Stimulated activated CD8-positive, alpha-beta memory T cell treated with anti-CD3 and anti-CD28 coated beads, Interleukin-15, amount 100 ng/mL, for 4 hours (primary cell): ENCODE results near the gene RHOBTB1.
"Not testable (repeated sequence)": the region's sequence is repeated elsewhere in the genome, so short reads cannot be mapped to it uniquely, and the experiment has no call there.

Experiments used
- DNase-seq, 2 donors: peaks; one replicate each; pipeline ENCODE4 v3.0.0-alpha.2; 2020; ENCODE audit warnings: low read depth in 2 of 2

The RHOBTB1 gene, protein sequence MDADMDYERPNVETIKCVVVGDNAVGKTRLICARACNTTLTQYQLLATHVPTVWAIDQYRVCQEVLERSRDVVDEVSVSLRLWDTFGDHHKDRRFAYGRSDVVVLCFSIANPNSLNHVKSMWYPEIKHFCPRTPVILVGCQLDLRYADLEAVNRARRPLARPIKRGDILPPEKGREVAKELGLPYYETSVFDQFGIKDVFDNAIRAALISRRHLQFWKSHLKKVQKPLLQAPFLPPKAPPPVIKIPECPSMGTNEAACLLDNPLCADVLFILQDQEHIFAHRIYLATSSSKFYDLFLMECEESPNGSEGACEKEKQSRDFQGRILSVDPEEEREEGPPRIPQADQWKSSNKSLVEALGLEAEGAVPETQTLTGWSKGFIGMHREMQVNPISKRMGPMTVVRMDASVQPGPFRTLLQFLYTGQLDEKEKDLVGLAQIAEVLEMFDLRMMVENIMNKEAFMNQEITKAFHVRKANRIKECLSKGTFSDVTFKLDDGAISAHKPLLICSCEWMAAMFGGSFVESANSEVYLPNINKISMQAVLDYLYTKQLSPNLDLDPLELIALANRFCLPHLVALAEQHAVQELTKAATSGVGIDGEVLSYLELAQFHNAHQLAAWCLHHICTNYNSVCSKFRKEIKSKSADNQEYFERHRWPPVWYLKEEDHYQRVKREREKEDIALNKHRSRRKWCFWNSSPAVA

DNA sequence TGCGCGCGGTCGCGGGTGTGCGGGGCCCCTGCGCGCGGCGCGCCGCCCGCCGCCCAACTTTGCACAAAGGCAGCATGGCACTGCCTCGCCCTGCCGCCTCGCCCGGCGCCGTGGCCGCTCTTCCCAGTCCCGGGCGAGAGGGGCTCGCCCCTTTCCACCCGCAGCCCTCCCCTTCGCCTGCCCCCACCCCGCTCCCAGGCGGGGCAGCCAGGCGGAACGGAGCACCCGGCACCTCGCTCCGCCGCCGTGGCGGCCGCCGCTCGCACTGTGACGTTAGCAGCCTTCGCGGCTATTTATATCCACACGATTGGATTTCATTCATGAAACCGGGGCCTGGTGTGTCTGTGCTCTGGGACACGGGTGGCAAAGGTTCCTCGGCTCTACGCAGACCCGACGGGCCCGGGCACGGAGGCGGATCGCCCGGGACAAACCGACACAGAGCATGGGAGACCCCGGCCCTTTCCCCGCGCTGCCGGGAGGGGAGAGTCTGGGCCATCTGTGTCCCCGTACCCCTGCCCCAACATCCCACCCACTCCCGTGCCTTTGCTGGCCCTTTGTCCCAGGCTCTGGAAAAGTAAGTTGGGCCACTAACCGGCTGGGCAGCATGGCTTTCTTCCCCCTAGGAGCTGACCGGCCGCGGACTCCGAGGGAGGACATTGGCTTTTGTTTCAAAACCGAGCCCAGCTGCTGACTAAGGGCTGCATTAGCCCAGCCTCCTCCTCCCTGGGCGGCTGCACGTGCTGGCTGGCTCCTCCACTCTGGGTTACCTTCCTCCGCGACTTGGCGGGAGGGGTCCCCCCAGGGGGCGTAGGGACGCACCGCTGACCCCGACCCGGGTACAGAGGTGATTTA, at the start of gene RHOBTB1:
RHOBTB1 (minus strand) TSS at position 128 of the 852 bp plus-strand sequence. CDS start 32,643 bp downstream, outside the sequence.
- DNase-seq, result no peak

DNA sequence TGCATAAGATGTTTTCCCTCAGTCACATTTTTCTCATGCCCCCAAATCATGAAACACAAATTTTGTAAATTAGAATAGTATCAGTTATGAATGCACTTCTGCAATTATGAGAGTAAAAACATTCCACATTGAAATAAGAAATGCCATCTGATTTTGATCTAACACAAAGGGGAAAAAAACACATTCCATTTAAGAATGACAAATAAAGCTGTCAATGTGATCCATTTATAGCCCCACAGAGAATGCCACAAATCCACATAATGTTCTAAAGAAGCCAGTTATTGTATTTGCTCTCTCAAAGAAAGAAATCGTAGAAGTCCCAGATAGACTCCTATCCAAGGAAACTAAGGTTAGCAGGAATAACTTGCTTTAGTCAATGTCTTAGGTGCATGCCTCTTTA, 48.7 kb upstream of the RHOBTB1 start:
- no peak for DNase-seq

DNA sequence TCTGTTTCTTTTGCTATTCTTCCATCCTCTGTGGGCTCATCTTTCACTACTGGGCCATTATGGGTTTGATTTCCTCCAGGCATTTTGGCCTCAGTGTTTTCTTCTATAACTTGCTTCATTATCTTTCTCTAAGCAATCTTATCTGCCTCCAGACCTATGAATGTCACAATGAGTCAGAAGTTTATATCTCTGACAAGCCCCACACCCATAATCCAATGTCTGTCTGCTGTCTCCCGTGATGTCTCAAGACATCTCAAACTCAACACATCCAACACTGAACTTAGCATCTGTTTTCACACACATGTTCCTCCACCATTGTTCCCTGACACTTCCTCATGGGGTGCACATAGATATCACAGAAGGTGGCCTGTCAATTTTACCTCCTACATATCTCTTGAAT, 46.7 kb upstream of the RHOBTB1 start:
- no peak for DNase-seq

DNA sequence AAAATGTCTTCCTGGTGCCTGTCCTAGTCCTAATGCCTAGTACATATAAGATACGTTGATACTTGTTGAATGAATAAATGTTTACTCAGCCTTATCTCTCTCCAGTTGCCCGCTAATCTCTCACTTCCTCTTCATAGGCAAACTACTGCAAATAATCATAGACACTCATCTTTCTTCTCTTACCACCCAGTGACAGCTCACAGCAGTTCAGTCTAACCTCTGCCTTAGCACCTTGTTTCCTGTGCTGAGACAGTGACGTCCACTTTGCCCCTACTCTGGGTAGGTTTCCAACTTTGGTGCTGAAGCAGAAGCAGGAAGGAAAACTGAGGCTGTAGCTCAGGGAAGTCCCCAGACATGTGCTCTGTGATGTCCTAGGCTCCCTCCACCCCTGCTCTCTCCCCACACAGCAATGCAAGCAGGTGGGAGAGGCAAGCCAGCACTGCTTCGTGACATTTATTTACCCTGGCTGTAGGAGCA, 45.5 kb upstream of the RHOBTB1 start:
- DNase-seq, result no peak

DNA sequence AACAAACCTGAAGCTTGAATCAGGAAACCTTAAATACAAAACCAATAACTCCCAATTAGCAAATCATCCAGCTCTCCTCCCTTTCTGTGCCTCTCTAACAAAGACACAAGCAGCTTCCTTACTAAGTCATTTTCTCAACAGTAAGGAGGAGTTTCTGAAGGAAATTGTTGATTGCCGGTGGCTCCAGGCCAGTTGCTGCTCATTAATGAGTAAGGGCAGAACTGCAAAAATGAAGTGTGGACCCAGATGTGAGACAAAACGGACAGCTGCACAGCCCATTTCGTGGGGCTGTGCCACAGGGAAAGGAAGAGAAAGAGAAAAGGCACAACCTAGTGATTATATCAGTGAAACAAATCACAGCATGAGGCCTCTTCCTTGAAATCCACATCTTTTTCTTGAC, 42.8 kb upstream of the RHOBTB1 start:
- DNase-seq, result no peak

DNA sequence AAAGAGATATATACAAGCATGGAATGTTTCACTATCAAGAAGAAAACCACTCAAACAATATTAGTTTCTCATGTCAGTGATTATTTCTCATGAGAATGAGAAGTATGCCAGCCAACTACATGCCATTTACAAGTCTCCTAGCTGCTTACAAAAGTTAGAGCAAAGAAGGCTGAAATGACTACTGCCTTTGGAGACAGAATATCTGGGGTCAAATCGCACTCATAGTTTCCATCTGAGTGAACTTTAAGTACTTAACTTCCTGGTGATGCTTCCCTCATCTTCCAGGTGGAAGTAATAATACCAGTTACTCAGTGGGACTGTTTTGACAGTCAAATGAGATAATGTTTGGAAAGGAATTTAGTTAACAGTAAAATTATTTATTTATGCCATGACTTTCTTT, 42.0 kb upstream of the RHOBTB1 start:
- DNase-seq, result no peak

DNA sequence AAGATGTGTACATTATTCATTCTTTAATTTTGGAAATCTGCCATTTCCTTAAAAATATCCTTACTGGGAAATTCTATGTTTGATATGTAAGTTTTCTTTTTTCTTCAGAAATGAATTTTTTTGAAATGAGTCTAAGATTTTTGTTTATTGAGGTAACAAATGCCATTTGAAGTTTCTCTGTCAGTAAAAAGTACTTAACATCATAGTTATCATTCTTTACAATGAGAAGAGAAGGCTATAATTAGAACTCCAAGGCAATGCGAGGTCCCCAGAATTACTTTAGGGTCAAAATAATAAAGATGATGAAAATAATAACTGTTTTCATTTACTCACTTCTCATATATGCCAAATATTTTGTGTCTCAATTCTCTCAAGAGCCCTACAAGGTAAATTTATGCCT, 37.0 kb upstream of the RHOBTB1 start:
- no peak for DNase-seq

DNA sequence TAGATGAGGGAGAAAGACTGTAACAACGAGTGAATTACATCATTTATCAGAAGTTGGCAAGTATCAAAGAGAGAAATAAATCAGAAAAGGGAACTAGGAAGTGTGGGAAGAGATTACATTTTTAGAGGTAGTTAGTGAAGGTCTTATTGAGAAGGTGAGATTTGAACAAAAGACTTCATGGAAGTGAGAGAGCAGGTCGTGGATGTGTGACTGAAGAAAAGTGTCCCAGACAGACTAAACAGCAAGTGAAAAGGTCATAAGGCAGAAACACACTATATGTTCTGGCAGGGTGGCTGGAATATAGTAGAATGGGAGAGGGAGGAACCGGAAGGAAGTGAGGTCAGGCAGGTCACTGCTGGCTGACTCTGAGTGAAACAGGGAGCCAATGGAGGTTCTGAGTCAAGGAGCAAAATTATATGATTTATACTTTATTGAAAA, 35.7 kb upstream of the RHOBTB1 start:
- DNase-seq, result no peak

DNA sequence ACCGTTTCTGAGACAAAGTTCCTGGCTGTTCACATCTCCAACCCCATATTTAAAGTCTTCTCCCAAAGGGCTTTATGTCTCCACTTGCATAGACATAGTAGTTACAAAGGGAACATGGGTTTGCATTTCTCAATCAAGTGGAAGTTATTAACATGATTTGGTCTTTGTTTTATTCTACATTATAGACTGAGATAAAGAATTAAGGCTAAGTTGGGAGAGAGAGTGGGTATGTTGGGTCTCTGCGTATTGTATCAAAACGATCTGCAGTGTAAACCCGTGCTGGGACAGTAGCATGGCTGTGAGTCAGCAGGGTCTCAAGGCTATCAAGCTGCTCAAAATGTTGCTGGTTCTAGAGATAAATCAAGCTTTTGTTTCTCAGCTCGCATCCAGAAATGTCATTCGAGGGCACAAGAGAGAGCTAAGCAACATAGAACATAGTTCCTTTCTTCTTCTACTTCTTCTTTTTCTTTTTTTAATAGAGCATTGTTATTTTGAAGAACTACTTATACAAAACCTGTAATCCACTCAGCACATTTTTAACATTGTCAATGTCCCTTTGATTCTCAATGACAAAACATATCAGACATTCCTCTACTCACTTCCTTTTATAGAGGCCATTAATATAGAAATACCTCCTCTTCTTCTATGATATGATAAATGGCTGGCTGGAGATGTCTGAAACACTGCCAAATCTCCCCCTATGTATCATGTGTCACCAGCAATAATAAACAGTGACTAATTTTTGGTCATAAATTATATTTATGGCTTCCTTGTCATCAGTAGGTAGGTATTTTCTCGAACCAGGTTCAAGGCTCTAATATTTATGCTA, 34.5 kb upstream of the RHOBTB1 start:
- no peak for DNase-seq

DNA sequence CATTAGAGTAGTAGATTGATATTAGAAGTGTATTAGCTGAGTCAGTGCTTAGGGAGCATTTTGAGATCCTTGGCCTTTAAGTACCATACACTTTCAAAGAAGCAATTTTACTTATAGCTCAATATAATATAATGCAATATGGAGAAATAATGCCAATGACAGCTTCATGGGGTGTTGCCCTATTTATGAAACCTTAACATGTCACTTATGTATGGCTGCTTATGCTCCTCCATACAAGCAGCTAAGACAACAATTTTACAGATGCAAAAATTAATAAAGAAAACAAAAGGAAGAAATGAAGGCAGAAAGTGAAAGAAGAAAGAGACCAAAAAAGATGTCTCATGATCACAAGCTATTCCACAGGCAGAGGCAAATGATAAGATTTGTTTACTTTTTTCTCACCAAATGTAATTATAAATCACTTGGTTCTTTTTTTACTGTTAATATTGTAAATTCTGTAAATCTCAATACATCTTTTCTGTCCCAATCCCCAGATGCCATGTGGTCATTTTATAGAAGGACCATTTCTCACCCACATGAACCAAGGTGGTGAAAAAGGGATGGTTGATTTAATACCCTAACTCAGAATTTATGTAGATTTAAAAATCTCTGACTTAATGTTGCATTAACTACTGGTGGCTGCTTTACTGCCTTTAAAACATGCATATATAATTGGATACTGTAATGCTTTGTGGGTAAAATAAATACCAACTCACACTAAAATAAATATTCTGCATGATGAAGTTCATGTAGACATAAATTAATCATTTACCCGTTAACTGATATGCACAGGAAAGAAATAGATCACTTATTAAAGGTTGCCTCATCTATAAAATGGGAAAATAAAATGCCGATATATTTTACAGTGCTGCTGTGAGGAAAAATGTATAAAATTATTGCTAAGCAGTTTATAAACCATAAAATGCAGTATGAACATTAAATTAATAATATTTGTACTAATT, 33.5 kb upstream of the RHOBTB1 start:
- DNase-seq, result no peak

DNA sequence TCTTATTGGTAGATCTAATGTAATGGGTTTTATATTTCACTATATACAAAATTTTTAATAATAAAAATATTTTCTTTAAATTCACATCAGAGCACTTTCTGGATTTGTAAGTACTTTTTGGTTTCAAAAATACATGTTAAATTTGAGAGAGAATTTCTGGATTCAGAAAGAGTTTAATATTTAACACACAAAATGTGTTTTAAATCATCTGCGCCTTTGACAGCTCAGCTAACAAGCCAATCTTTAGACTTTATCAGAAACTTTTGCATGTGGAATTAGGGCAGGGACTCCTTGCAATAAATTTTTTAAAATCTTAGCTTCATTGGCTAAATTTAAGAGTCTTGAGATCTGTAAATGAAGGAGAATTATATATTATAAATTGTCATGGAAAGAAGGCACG, 32.7 kb upstream of the RHOBTB1 start:
- no peak for DNase-seq

DNA sequence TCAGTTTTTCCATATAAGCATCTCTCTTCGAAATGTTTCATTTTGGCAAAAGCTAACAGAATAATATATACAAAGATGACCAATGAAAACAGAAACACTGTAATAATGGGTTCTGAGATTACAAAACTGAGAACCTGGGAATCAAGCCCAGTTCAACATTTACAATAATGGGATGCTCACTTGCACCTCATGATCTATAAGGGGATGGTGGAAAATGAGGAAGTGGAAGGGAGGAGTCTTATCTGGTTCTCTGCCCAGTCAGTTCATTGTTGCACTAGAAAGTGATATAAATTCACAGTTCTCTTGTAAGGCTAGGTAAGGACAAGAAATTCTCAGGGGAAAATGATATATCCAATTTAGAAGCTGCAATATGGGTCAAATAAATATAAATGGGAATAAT, 31.7 kb upstream of the RHOBTB1 start:
- DNase-seq, result no peak

DNA sequence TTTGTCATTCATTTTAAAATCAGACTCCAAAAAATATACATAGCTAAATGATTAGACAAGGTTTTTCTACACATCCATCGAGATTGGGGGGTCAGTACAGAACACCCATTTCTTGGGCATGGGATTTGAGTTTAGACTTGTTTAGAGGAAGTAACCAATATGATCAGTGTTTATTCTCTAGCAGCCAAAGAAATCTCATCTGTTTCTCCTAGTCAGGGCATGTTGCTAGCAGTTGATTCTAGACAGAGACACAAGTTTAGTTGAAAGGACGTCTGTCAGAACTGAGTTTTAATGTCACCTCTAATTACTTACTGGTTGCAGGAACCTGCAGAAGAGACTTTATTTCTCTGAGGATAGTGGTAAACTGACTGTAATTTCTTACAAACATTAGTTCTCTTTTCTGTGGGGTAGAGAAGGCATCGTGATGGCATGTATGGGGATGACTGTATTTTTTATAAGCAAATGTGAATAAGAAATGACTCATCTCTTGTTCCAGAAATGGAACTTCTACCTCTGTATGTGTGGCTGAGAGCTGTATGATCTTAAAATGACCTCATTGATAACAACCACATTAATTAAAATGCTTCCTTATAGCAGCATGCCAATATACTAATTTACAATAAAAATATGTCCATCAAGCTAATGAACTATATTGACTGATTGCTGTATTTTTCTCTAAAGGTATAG, 30.6 kb upstream of the RHOBTB1 start:
- DNase-seq, result no peak

DNA sequence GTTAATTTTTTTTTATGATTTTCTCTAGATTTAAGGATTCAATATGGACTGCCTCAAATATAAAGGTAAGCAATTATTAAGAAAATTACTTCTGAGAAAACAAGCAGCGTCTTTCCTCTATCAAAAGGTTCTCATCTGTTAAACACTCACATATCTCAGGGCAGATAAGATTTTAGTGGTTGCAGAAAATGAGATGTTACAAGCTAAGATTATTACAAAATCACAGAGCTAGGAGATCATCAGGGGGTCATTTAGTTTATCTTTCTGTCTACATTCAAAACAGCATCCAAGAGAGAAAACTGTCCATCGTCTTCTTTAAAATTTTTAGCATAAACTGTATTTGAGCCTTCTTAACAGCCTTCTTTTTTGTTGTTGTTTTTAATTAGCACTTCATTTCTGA, 29.1 kb upstream of the RHOBTB1 start:
- no peak for DNase-seq

DNA sequence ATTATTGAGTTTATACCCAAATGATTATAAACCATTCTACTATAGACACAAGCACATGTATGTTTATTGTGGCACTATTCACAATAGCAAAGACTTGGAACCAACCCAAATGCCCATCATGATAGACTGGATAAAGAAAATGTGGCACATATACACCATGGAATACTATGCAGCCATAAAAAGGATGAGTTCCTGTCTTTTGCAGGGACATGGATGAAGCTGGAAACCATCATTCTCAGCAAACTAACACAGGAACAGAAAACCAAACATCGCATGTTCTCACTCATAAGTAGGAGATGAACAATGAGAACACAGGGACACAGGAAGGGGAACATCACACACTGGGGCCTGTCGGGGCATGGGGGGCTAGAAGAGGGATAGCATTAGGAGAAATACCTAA, 28.2 kb upstream of the RHOBTB1 start:
- DNase-seq, result not testable (repeated sequence)

DNA sequence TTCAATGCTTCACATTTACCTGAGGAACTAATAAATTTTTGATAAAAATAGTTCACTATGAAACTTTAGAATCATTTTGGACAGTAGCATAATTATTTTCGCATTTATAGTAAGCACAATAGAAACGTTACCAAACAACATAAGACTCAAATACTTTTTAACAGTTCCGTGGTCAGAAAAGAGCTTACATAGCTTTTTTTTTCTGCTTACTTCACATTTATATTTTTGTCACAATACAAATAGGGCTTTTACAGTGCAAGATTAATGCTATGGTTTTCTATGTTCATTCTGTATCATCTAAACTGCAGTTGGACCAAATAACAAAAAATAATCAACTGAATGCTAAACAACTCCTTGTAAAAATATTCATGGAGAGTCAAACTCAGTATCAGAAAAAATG, 26.5 kb upstream of the RHOBTB1 start:
- no peak for DNase-seq

DNA sequence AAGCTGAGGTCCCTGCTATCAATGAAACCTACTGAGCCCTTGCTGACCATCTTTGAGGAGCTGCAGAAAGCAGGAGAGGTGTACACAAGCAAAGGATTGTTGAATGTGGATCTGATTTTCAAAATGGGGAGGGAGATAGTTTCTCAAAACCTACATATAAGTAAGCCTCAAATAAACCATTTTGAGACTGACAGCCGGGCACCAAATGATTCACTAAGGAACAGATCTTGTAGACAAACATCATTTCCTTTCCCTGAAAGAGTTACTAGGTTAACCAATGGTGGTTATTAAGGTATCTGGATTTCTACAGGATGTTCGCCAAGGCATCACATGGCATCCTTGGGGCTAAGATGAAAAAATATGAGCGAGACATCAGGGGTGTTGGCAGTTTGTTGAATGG, 24.5 kb upstream of the RHOBTB1 start:
- no peak for DNase-seq

DNA sequence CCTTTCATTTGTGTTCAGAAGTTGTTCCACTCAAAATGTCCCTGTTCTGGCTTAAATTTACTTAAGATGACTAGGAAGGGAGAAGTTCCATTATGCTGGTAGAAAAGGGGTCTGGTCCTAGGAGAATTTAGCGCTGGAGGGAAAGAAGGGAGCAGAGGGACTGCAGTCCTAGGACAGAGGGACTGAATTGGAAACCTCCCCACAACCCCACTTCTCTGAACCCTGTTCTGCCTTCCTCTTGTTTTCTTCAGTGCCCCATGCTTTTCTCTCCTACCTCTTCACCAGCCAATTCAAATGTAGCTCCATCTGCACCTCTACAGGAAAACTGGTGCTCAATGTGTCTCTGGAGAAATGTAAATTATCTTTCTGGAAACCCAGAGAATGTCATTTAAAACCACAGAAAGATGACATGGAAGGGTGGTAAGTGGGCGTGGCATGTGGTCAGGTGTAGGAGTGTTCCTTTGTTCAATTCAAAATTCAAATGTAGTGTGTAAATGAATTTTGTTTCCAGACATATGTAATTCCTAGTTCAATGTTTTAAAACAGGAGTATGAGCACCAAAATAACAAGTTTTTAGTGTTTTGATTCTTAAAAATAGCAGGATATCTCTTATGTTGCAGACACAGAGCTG, 24.0 kb upstream of the RHOBTB1 start:
- no peak for DNase-seq

DNA sequence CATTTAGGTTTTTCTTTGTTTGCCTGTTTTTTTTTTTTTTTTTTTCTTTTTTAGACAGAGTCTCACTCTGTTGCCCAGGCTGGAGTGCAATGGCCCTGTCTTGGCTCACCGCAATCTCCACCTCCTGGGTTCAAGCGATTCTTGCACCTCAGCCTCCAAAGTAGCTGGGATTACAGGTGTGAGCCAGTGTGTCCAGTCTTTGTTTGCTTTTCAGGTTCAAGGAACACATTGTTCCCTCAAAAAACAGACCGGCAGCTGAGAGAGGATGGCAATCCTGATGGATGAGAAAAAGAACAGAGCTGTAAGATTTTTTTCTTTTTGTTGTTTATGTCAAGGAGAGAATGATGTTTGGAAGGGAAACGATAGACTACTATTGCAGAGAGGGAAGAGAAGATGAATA, 23.3 kb upstream of the RHOBTB1 start:
- no peak for DNase-seq
